ENCODE data around the gene CES2.

CES2 gene

DNA sequence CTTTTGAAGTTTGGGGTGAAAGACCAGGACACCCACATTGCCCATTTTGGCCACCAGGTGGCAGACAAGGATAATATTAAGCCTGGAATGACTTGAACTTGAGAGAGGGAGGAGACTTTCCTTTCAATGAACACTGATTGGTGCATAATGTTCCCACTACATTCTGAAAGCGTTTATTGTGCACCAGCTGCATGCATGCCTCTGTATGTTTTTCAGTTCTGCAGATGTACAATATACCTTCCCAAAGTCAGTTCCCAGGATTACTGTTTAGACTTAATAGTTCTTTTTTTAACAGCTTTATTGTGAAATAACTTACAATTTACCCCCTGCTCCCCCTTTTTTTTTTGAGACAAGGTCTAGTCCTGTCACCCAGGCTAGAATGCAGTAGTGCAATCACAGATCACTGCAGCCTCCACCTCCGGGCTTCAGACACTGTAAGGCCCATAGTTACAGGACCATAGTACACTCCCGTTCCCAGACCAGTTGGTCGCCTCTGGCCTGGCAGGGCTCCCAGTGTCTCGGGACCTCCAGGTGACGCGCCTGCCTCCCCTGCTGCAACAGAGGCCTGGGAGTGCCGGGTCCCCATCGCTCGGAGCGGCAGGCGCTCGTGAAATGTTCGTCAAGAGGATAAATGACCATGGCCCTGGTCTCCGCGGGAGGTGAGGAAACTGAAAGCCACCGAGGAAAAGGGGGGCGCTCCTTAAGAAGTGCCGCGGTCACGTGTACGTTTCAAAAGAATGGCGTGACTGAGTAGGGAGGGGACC is 12.2 kb downstream of the CES2 start:
- peaks cover 0 to 16% (median 12%) of the 10 kb centered on the region in 4 experiments for H3K36me3 ChIP-seq (ENCODE audit: control insufficient read depth in 4 of 4, insufficient read depth in 4 of 4, low read length in 3 of 4)
- peak overlapping the region; percentile 3 to 80 (median 55) for H3K4me3 ChIP-seq (ENCODE audit: control insufficient read depth in 1 of 7, extremely low read depth in 1 of 7, insufficient read depth in 4 of 7, low read depth in 2 of 7, low read length in 6 of 7)
- 0% methylated on average over 12 of the region's 23 CpGs for WGBS (ENCODE audit: insufficient coverage)
- H3K9me3 ChIP-seq (ENCODE audit: control extremely low read depth in 1 of 5, control insufficient read depth in 4 of 5, insufficient read depth in 2 of 5, low read depth in 1 of 5, low read length in 4 of 5) = peaks cover 0 to 5% (median 0%) of the 10 kb centered on the region in 5 experiments
- H3K27me3 ChIP-seq (replicated peaks in 2 of 5; ENCODE audit: control insufficient read depth in 4 of 5, insufficient read depth in 5 of 5, low read length in 4 of 5) = peaks cover 10 to 43% (median 23%) of the 10 kb centered on the region in 5 experiments
- H3K4me1 ChIP-seq (ENCODE audit: control extremely low read depth in 1 of 4, control insufficient read depth in 4 of 4, insufficient read depth in 4 of 4, low read length in 3 of 4) = peaks cover 0 to 17% (median 14%) of the 10 kb centered on the region in 4 experiments
- no peak overlapping the region for H3K27ac ChIP-seq (ENCODE audit: insufficient read depth in 1 of 2, low read depth in 1 of 2, low read length in 2 of 2, poor library complexity in 1 of 2, severe bottlenecking in 2 of 2)
- ChIA-PET CTCF (interaction anchor here (0.9 to 1.7 kb wide), 6 partner anchors 9 to 222 kb away, joined by 3 to 6 read pairs (median 4); no protein-coding TSS in a partner anchor), POLR2A (interaction anchor here (1.1 kb wide), 1 partner anchor 204 kb away, joined by 3 read pairs; no protein-coding TSS in a partner anchor)
- DNase-seq = peak; percentile 84 to 90 (median 86)

DNA sequence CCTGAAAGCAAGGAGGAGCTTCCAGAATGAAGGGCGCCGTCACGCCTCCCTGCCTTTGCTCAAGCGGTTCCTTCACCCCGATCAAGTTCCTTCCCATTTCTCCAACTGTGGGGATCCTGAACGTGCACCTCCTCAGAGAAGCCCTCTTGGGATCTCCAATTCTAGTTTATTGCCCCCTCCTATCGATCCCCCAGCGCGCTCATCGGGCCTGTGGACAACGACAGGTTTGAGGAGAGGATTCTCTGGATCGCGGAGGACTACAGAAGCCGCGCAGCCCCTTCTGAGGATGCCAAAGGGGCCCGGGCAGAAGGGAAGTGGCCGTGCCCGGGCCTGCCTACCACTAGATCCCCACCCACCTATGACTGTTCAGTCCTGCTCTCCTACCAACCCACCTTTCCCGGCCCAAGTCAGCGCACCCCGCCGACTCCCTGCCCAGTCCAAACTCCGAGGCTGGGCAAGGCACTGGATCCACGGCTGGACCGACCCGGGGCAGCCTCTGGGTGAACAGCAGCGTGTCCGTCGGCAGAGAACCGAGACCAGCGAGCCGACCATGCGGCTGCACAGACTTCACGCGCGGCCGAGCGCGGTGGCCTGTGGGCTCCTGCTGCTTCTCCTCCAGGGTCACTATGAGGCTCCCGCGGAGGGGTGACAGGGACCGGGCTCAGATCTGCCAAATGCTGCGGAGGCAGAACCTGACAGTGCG is 13.0 kb downstream of the CES2 start:
- peaks cover 10 to 43% (median 23%) of the 10 kb centered on the region in 5 experiments for H3K27me3 ChIP-seq (replicated peaks in 2 of 5; ENCODE audit: control insufficient read depth in 4 of 5, insufficient read depth in 5 of 5, low read length in 4 of 5)
- WGBS (ENCODE audit: insufficient coverage) = 0% methylated on average over 27 of the region's 44 CpGs
- peaks cover 0 to 17% (median 14%) of the 10 kb centered on the region in 4 experiments for H3K4me1 ChIP-seq (ENCODE audit: control extremely low read depth in 1 of 4, control insufficient read depth in 4 of 4, insufficient read depth in 4 of 4, low read length in 3 of 4)
- ChIA-PET CTCF (interaction anchor here (1.3 kb wide), 1 partner anchor 221 kb away, joined by 4 read pairs; no protein-coding TSS in a partner anchor), POLR2A (no interaction called here)
- DNase-seq = peak in 1 of 3 donors; percentile 35
- H3K36me3 ChIP-seq (ENCODE audit: control insufficient read depth in 4 of 4, insufficient read depth in 4 of 4, low read length in 3 of 4) = peaks cover 0 to 8% (median 4%) of the 10 kb centered on the region in 4 experiments
- peaks cover 0 to 5% (median 0%) of the 10 kb centered on the region in 5 experiments for H3K9me3 ChIP-seq (ENCODE audit: control extremely low read depth in 1 of 5, control insufficient read depth in 4 of 5, insufficient read depth in 2 of 5, low read depth in 1 of 5, low read length in 4 of 5)
- H3K27ac ChIP-seq (ENCODE audit: insufficient read depth in 1 of 2, low read depth in 1 of 2, low read length in 2 of 2, poor library complexity in 1 of 2, severe bottlenecking in 2 of 2) = no peak overlapping the region
- H3K4me3 ChIP-seq (ENCODE audit: control insufficient read depth in 1 of 7, extremely low read depth in 1 of 7, insufficient read depth in 4 of 7, low read depth in 2 of 7, low read length in 6 of 7) = peak overlapping the region; percentile 13 to 80 (median 55)

DNA sequence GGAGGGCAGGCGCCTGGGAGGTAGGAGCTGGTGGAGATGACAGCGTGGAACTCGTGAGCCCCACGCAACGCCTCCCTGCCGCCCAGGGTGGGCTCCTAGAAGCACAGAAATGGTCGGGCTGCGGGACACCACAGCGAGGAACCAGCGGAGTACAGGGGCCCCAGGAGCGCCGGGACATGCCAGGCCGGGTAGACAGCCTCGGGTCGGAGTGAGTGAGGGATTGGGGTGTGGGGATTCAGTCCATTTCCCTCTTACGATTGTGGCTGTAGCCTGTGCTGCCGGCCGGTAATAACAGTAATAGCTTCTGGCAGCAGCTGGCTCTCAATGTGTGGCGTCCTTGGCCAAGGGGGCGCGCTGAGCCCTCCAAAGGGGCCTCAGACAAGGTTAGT is 13.5 kb downstream of the CES2 start:
- WGBS (ENCODE audit: insufficient coverage) = 7% methylated on average over 13 of the region's 21 CpGs
- DNase-seq = no peak
- H3K4me1 ChIP-seq (ENCODE audit: control extremely low read depth in 1 of 4, control insufficient read depth in 4 of 4, insufficient read depth in 4 of 4, low read length in 3 of 4) = peaks cover 0 to 17% (median 14%) of the 10 kb centered on the region in 4 experiments
- ChIA-PET POLR2A (no interaction called here), CTCF (interaction anchor here (1.2 to 5.7 kb wide), 2 partner anchors 10 to 14 kb away, joined by 3 to 33 read pairs; partner anchors contain the start of gene CES3)
- peaks cover 0 to 5% (median 0%) of the 10 kb centered on the region in 5 experiments for H3K9me3 ChIP-seq (ENCODE audit: control extremely low read depth in 1 of 5, control insufficient read depth in 4 of 5, insufficient read depth in 2 of 5, low read depth in 1 of 5, low read length in 4 of 5)
- peaks cover 10 to 43% (median 26%) of the 10 kb centered on the region in 5 experiments for H3K27me3 ChIP-seq (replicated peaks in 2 of 5; ENCODE audit: control insufficient read depth in 4 of 5, insufficient read depth in 5 of 5, low read length in 4 of 5)
- peak overlapping the region in 4 of 7 experiments; percentile 46 to 80 (median 58) for H3K4me3 ChIP-seq (ENCODE audit: control insufficient read depth in 1 of 7, extremely low read depth in 1 of 7, insufficient read depth in 4 of 7, low read depth in 2 of 7, low read length in 6 of 7)
- H3K27ac ChIP-seq (ENCODE audit: insufficient read depth in 1 of 2, low read depth in 1 of 2, low read length in 2 of 2, poor library complexity in 1 of 2, severe bottlenecking in 2 of 2) = no peak overlapping the region
- peaks cover 0 to 3% (median 1%) of the 10 kb centered on the region in 4 experiments for H3K36me3 ChIP-seq (ENCODE audit: control insufficient read depth in 4 of 4, insufficient read depth in 4 of 4, low read length in 3 of 4)

DNA sequence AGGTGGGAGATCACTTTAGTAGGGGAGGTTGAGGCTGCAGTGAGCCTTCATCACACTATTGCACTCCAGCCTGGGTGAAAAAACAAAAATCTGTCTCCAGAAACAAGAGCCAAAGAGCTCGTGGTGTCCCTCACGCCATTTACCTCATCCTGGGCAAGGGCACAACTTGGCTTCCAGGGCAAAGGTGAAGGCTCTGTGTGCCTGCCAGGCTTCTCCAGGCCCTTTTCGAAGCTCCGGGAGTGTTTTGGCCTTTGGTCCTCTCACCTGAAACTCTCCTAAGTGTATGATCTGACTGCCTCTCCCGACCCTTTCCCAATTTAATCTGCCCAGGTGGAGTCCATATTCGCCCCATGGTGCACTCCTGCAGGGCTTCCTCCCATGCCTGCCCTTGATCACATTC is 14.2 kb downstream of the CES2 start:
- Histone ChIP-seq H3K4me1 (ENCODE audit: control extremely low read depth in 1 of 4, control insufficient read depth in 4 of 4, insufficient read depth in 4 of 4, low read length in 3 of 4) (peaks cover 0 to 17% (median 14%) of the 10 kb centered on the region in 4 experiments), H3K36me3 (ENCODE audit: control insufficient read depth in 4 of 4, insufficient read depth in 4 of 4, low read length in 3 of 4) (no peaks in the 10 kb centered on the region), H3K4me3 (ENCODE audit: control insufficient read depth in 1 of 7, extremely low read depth in 1 of 7, insufficient read depth in 4 of 7, low read depth in 2 of 7, low read length in 6 of 7) (no peak overlapping the region), H3K27ac (ENCODE audit: insufficient read depth in 1 of 2, low read depth in 1 of 2, low read length in 2 of 2, poor library complexity in 1 of 2, severe bottlenecking in 2 of 2) (no peak overlapping the region), H3K27me3 (replicated peaks in 2 of 5; ENCODE audit: control insufficient read depth in 4 of 5, insufficient read depth in 5 of 5, low read length in 4 of 5) (peaks cover 10 to 43% (median 26%) of the 10 kb centered on the region in 5 experiments), H3K9me3 (ENCODE audit: control extremely low read depth in 1 of 5, control insufficient read depth in 4 of 5, insufficient read depth in 2 of 5, low read depth in 1 of 5, low read length in 4 of 5) (peaks cover 0 to 5% (median 0%) of the 10 kb centered on the region in 5 experiments)
- POLR2A ChIA-PET = no interaction called here
- CTCF ChIA-PET = interaction anchor here (0.7 to 5.7 kb wide), 5 partner anchors 11 to 250 kb away, joined by 3 to 33 read pairs (median 4); partner anchors contain the start of genes CES3 and ELMO3
- DNase-seq = no peak
- 83% methylated on average over 5 of the region's 6 CpGs for WGBS (ENCODE audit: insufficient coverage)

DNA sequence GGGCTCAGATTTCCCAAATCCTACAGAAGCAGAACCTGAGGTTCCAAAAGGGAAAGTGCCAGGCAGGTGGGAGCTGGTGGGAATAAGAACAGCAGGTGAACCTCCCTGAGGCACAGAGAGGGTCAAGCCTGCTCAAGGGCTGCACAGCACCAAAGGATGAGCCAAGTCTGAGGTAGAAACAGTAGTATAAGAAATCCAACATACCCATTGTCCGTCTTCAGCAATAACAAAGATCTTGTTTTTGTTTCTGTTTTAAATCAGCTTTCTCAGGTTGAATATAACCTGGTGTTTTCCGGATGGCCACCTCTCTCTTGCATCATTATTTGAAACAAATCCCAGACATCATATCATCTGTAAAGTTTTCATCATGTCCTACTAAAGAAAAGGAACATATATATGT is 15.1 kb downstream of the CES2 start:
- peaks cover 10 to 43% (median 26%) of the 10 kb centered on the region in 5 experiments for H3K27me3 ChIP-seq (replicated peaks in 2 of 5; ENCODE audit: control insufficient read depth in 4 of 5, insufficient read depth in 5 of 5, low read length in 4 of 5)
- H3K4me1 ChIP-seq (ENCODE audit: control extremely low read depth in 1 of 4, control insufficient read depth in 4 of 4, insufficient read depth in 4 of 4, low read length in 3 of 4) = peaks cover 0 to 17% (median 14%) of the 10 kb centered on the region in 4 experiments
- no peak overlapping the region for H3K27ac ChIP-seq (ENCODE audit: insufficient read depth in 1 of 2, low read depth in 1 of 2, low read length in 2 of 2, poor library complexity in 1 of 2, severe bottlenecking in 2 of 2)
- WGBS (ENCODE audit: insufficient coverage) = no CpG with 5 or more reads among the region's 2 CpGs
- ChIA-PET POLR2A (no interaction called here), CTCF (interaction anchor here (0.6 to 5.7 kb wide), 5 partner anchors 12 to 249 kb away, joined by 3 to 33 read pairs (median 4); partner anchors contain the start of genes CES3 and ELMO3)
- H3K4me3 ChIP-seq (ENCODE audit: control insufficient read depth in 1 of 7, extremely low read depth in 1 of 7, insufficient read depth in 4 of 7, low read depth in 2 of 7, low read length in 6 of 7) = no peak overlapping the region
- no peaks in the 10 kb centered on the region for H3K36me3 ChIP-seq (ENCODE audit: control insufficient read depth in 4 of 4, insufficient read depth in 4 of 4, low read length in 3 of 4)
- H3K9me3 ChIP-seq (ENCODE audit: control extremely low read depth in 1 of 5, control insufficient read depth in 4 of 5, insufficient read depth in 2 of 5, low read depth in 1 of 5, low read length in 4 of 5) = peaks cover 0 to 5% (median 0%) of the 10 kb centered on the region in 5 experiments
- DNase-seq = no peak

DNA sequence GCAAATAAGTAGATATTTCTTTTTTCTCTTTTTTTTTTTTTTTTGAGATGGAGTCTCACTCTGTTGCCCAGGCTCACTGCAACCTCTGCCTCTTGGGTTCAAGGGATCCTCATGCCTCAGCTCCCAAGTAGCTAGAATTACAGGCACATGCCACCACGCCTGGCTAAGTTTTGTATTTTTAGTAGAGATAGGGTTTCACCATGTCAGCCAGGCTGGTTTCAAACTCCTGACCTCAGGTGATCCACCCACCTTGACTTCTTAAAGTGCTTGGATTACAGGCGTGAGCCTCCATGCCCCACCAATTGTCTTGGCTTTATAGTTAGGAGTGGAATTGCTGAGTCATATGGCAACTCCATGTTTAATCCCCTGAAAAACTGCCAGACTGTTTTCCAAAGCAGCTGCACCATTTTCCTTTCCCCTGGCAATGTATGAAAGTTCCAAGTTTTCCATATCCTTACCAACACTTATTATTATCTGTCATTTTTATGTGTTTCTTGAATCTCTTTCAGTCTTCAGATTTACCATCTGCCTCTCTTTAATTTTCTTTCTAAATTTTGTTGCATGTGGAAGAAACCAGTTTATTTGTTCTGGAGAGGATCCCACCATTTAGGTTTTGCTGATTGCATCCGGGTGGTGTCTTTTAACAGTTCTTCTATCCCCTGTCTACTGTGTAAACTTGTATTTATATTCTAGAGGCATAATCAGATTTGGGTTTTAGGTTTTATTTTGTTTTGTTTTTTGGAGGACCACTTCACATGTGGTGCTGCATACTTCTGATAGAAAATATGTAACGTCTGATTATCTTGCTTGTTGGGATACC is 15.9 kb downstream of the CES2 start:
- POLR2A ChIA-PET = no interaction called here
- CTCF ChIA-PET = interaction anchor here (0.6 to 5.7 kb wide), 12 partner anchors 12 to 248 kb away, joined by 3 to 33 read pairs (median 4); partner anchors contain the start of genes CES3 and ELMO3
- Histone ChIP-seq H3K4me3 (ENCODE audit: control insufficient read depth in 1 of 7, extremely low read depth in 1 of 7, insufficient read depth in 4 of 7, low read depth in 2 of 7, low read length in 6 of 7) (no peak overlapping the region), H3K9me3 (ENCODE audit: control extremely low read depth in 1 of 5, control insufficient read depth in 4 of 5, insufficient read depth in 2 of 5, low read depth in 1 of 5, low read length in 4 of 5) (peaks cover 0 to 5% (median 0%) of the 10 kb centered on the region in 5 experiments), H3K4me1 (ENCODE audit: control extremely low read depth in 1 of 4, control insufficient read depth in 4 of 4, insufficient read depth in 4 of 4, low read length in 3 of 4) (peaks cover 0 to 17% (median 14%) of the 10 kb centered on the region in 4 experiments), H3K27me3 (replicated peaks in 2 of 5; ENCODE audit: control insufficient read depth in 4 of 5, insufficient read depth in 5 of 5, low read length in 4 of 5) (peaks cover 10 to 43% (median 26%) of the 10 kb centered on the region in 5 experiments), H3K27ac (ENCODE audit: insufficient read depth in 1 of 2, low read depth in 1 of 2, low read length in 2 of 2, poor library complexity in 1 of 2, severe bottlenecking in 2 of 2) (no peak overlapping the region), H3K36me3 (ENCODE audit: control insufficient read depth in 4 of 4, insufficient read depth in 4 of 4, low read length in 3 of 4) (no peaks in the 10 kb centered on the region)
- DNase-seq = no peak
- 87% methylated on average over 3 of the region's 4 CpGs for WGBS (ENCODE audit: insufficient coverage)

Data from common myeloid progenitor, CD34-positive (primary cell).